ENCODE measurements around the gene USP20.
A peak's percentile ranks its signal among the peaks of the same experiment; 100 is the strongest.
"Not testable (repeated sequence)": the region's sequence is repeated elsewhere in the genome, so short reads cannot be mapped to it uniquely, and the experiment has no call there.

USP20 gene

GRCh38 chr9:129890718-129891299, 55.6 kb downstream of the USP20 start:
- DNase-seq (ENCODE audit: low read depth), result not testable (repeated sequence)

- DNase-seq (ENCODE audit: low read depth), result no peak
These were observed 56.3 kb downstream of the USP20 start for GRCh38 chr9:129891569-129891968.

- no peak for DNase-seq (ENCODE audit: low read depth)
These were observed 59.0 kb downstream of the USP20 start for GRCh38 chr9:129894120-129894823.

GRCh38 chr9:129895376-129896268, 60.4 kb downstream of the USP20 start:
- no peak for DNase-seq (ENCODE audit: low read depth)

GRCh38 chr9:129897263-129897662, 62.0 kb downstream of the USP20 start:
- no peak for DNase-seq (ENCODE audit: low read depth)

- peak; percentile 19 for DNase-seq (ENCODE audit: low read depth)
These were observed 62.9 kb downstream of the USP20 start for GRCh38 chr9:129898185-129898584.

GRCh38 chr9:129899620-129900019, 64.4 kb downstream of the USP20 start:
- no peak for DNase-seq (ENCODE audit: low read depth)

GRCh38 chr9:129900263-129901027, 65.2 kb downstream of the USP20 start:
- DNase-seq (ENCODE audit: low read depth), result no peak

GRCh38 chr9:129901993-129902739, 66.9 kb downstream of the USP20 start:
- DNase-seq (ENCODE audit: low read depth), result no peak

- DNase-seq (ENCODE audit: low read depth), result no peak
These were observed 67.5 kb downstream of the USP20 start for GRCh38 chr9:129902740-129903134.

- DNase-seq (ENCODE audit: low read depth), result no peak
These were observed 69.5 kb downstream of the USP20 start for GRCh38 chr9:129904734-129905133.

GRCh38 chr9:129906298-129906697, 71.0 kb downstream of the USP20 start:
- no peak for DNase-seq (ENCODE audit: low read depth)

- DNase-seq (ENCODE audit: low read depth), result no peak
These were observed 71.9 kb downstream of the USP20 start for GRCh38 chr9:129907201-129907600.

GRCh38 chr9:129908906-129909305, 73.6 kb downstream of the USP20 start:
- DNase-seq (ENCODE audit: low read depth), result no peak

GRCh38 chr9:129909851-129910250, 74.6 kb downstream of the USP20 start:
- DNase-seq (ENCODE audit: low read depth), result no peak

- DNase-seq (ENCODE audit: low read depth), result peak; percentile 100
These were observed 75.6 kb downstream of the USP20 start for GRCh38 chr9:129910628-129911567.

GRCh38 chr9:129914051-129914450, 78.8 kb downstream of the USP20 start:
- DNase-seq (ENCODE audit: low read depth), result no peak

GRCh38 chr9:129916707-129917106, 81.4 kb downstream of the USP20 start:
- DNase-seq (ENCODE audit: low read depth), result no peak

- DNase-seq (ENCODE audit: low read depth), result no peak
These were observed 83.2 kb downstream of the USP20 start for GRCh38 chr9:129918296-129918950.

- no peak for DNase-seq (ENCODE audit: low read depth)
These were observed 84.0 kb downstream of the USP20 start for GRCh38 chr9:129919277-129919676.
